Activated CD8-positive, alpha-beta T cell treated with anti-CD3 and anti-CD28 coated beads, Interleukin-2, amount 10 ng/mL, durations not matched to agents 7 days and 5 days (primary cell): ENCODE data around the gene TNNC2. TPM values are rescaled to one million over a fixed set of nuclear protein-coding genes. Genes with fewer than 3 reads are reported as not detected.

Experiments
- ATAC-seq: fragments of 150-1000 bp; cut with Tn5 transposase; one replicate; pipeline ENCODE4 v1.10.0; 2021; ENCODE audit warnings: moderate library complexity
- CTCF ChIA-PET: fragments of 350-600 bp; sonication (Branson Sonifier 250); formaldehyde crosslinking; loops from one replicate; lab custom pipeline; 2021; ENCODE audit warnings: antibody characterized with exemption; lab: Charles Lee
- POLR2A ChIA-PET: fragments of 350-600 bp; sonication (Branson Sonifier 250); formaldehyde crosslinking; loops from one replicate; lab custom pipeline; 2021; ENCODE audit warnings: antibody characterized with exemption; lab: Charles Lee
- DNase-seq: peaks from one replicate; pipeline ENCODE4 v3.0.0-alpha.2; 2020
- H3K27ac Mint-ChIP-seq: one replicate; pipeline ENCODE4 v1.8.0; 2021; ENCODE audit warnings: mild to moderate bottlenecking, mixed read lengths
- H3K27me3 Mint-ChIP-seq: one replicate; pipeline ENCODE4 v1.8.0; 2021; ENCODE audit warnings: low read depth, mixed read lengths
- H3K36me3 Mint-ChIP-seq: one replicate; pipeline ENCODE4 v1.8.0; 2021; ENCODE audit warnings: low read depth, mixed read lengths
- H3K4me1 Mint-ChIP-seq: one replicate; pipeline ENCODE4 v1.8.0; 2021; ENCODE audit warnings: low read depth, mixed read lengths
- H3K4me3 Mint-ChIP-seq: one replicate; pipeline ENCODE4 v1.8.0; 2021; ENCODE audit warnings: mild to moderate bottlenecking, mixed read lengths
- H3K9me3 Mint-ChIP-seq: one replicate; pipeline ENCODE4 v1.8.0; 2022; ENCODE audit warnings: mixed read lengths; ENCODE audit not compliant: insufficient read depth
- total RNA-seq, 2 experiments: library from RNA; stranded (reverse); gene quantifications; one replicate each; pipeline ENCODE4 v1.2.3, GENCODE V29; 2021

Gene TNNC2
- total RNA-seq, 2 experiments from 2014 or later: not detected

GRCh38 chr20:45860560-45861220 lies 33.6 kb upstream of the TNNC2 start:
- POLR2A ChIA-PET: no interaction called here
- H3K4me1 Mint-ChIP-seq: peaks cover 39% of the 10 kb centered on the region
- DNase-seq: no peak
- no peak overlapping the region for H3K27ac Mint-ChIP-seq
- no peak overlapping the region for H3K4me3 Mint-ChIP-seq
- ATAC-seq: no peak
- H3K36me3 Mint-ChIP-seq: peaks cover 4% of the 10 kb centered on the region
- H3K9me3 Mint-ChIP-seq: no peaks in the 10 kb centered on the region
- CTCF ChIA-PET: interaction anchor here (1.6 kb wide), 1 partner anchor 62 kb away, joined by 4 read pairs; no protein-coding TSS in a partner anchor
- no peaks in the 10 kb centered on the region for H3K27me3 Mint-ChIP-seq

DNA sequence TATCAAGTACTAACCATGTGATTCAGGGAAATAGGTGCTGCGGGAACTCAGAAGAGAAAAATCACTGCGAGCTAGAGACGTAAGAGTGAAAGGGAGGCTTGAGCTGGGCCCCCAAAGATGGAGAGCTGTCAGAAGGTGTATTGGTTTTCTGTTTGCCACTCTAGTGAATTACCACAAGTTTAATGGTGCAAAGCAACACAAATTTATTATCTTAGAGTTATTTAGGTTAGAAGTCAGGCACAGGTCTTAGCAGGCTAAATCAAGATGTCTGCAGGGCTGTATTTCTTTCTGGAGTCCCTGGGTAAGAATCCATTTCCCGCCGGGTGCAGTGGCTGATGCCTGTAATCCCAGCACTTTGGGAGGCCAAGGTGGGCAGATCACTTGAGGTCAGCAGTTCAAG lies 32.8 kb upstream of the TNNC2 start:
- peaks cover 45% of the 10 kb centered on the region for H3K4me1 Mint-ChIP-seq
- DNase-seq: no peak
- ChIA-PET CTCF (no interaction called here), POLR2A (no interaction called here)
- no peak overlapping the region for H3K27ac Mint-ChIP-seq
- H3K36me3 Mint-ChIP-seq: peaks cover 7% of the 10 kb centered on the region
- ATAC-seq: no peak
- H3K9me3 Mint-ChIP-seq: no peaks in the 10 kb centered on the region
- H3K4me3 Mint-ChIP-seq: no peak overlapping the region
- H3K27me3 Mint-ChIP-seq: no peaks in the 10 kb centered on the region

DNA sequence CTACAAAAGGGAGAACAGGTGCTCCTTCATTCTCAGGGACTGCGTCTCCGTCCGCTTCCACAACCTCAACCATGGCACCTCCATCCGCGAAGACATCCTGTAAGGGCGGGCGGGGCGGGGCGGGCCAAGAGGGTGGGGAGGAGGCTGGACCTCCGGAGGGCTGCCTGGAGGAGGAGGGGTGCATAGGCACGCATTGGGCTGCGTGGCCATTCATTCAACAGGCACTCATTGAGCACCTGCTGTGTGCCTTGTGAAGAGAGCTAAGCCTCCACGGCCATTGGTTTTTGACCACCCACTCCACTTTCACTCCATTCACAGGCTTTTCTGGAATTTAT lies 30.7 kb upstream of the TNNC2 start:
- Mint-ChIP-seq H3K4me1 (peaks cover 55% of the 10 kb centered on the region), H3K4me3 (peak overlapping the region; percentile 98)
- POLR2A ChIA-PET: interaction anchor here (0.7 to 3.2 kb wide), 9 partner anchors 13 to 76 kb away, joined by 3 to 19 read pairs (median 5); partner anchors contain the start of genes CTSA, NEURL2, PCIF1 and SNX21

GRCh38 chr20:45857114-45857881 lies 30.2 kb upstream of the TNNC2 start, which contains the start of the genes ACOT8 and ZSWIM3:
Gene ACOT8 (minus strand): TSS chr20:45857392. CDS start chr20:45857315, 77 bp downstream.
Gene ZSWIM3 (plus strand): TSS chr20:45857614. CDS start chr20:45857826, 212 bp downstream.
- Mint-ChIP-seq H3K27ac (peak within 1 kb of the TSS; percentile 100), H3K4me3 (peak within 1 kb of the TSS; percentile 98), H3K9me3 (no peaks in the 10 kb centered on the region), H3K4me1 (peaks cover 55% of the 10 kb centered on the region), H3K27me3 (no peaks in the 10 kb centered on the region), H3K36me3 (peaks cover 26% of the 10 kb centered on the region)
- ChIA-PET CTCF (interaction anchor here (0.9 to 1.9 kb wide), 5 partner anchors 32 to 130 kb away, joined by 3 to 4 read pairs (median 4); no protein-coding TSS in a partner anchor), POLR2A (interaction anchor here (0.7 to 3.2 kb wide), 15 partner anchors 9 to 231 kb away, joined by 3 to 19 read pairs (median 4); partner anchors contain the start of genes CTSA, NEURL2, PCIF1 and SNX21)
- peak; percentile 99 for DNase-seq
- peak; percentile 98 for ATAC-seq

More for the DNA sequence above, 30.7 kb upstream of the TNNC2 start:
- ATAC-seq (peak; percentile 39), DNase-seq (peak; percentile 69)
- Mint-ChIP-seq H3K36me3 (peaks cover 24% of the 10 kb centered on the region), H3K27me3 (no peaks in the 10 kb centered on the region), H3K27ac (peak overlapping the region; percentile 100), H3K9me3 (no peaks in the 10 kb centered on the region)
- CTCF ChIA-PET: interaction anchor here (0.7 to 1.9 kb wide), 4 partner anchors 9 to 112 kb away, joined by 3 to 6 read pairs (median 4); no protein-coding TSS in a partner anchor

- Mint-ChIP-seq H3K4me3 (no peak overlapping the region), H3K4me1 (peaks cover 38% of the 10 kb centered on the region), H3K27me3 (no peaks in the 10 kb centered on the region), H3K27ac (no peak overlapping the region), H3K36me3 (peaks cover 47% of the 10 kb centered on the region), H3K9me3 (no peaks in the 10 kb centered on the region)
- CTCF ChIA-PET: interaction anchor here (1.3 kb wide), 1 partner anchor 20 kb away, joined by 4 read pairs; the partner anchor contains the start of gene SNX21
- no peak for ATAC-seq
- DNase-seq: no peak
- POLR2A ChIA-PET: no interaction called here
Measured at GRCh38 chr20:45853484-45853883, 26.4 kb upstream of the TNNC2 start.

DNA sequence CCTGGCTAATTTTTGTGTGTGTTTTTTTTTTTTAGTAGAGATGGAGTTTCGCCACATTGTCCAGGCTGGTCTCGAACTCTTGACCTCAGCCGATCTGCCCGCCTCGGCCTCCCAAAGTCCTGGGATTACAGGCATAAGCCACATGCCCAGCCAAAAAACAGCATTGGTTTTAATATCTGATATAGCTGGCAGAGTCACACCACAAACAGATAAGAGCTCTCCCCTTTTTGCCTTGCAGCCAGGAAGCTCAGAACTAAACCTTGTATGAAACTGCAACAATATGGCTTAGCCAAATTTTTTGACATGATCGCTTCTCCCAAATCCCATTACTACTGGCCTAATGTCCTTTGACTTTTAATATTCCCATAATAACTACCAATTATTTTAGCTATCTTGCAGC lies 25.2 kb upstream of the TNNC2 start:
- POLR2A ChIA-PET: interaction anchor here (1.2 kb wide), 1 partner anchor 82 kb away, joined by 3 read pairs; no protein-coding TSS in a partner anchor
- Mint-ChIP-seq H3K27me3 (no peaks in the 10 kb centered on the region), H3K9me3 (no peaks in the 10 kb centered on the region), H3K27ac (no peak overlapping the region), H3K4me3 (no peak overlapping the region), H3K36me3 (peaks cover 47% of the 10 kb centered on the region), H3K4me1 (peaks cover 27% of the 10 kb centered on the region)
- ATAC-seq: no peak
- no peak for DNase-seq
- CTCF ChIA-PET: interaction anchor here (1.3 to 1.4 kb wide), 2 partner anchors 12 to 53 kb away, joined by 3 to 6 read pairs; no protein-coding TSS in a partner anchor

DNA sequence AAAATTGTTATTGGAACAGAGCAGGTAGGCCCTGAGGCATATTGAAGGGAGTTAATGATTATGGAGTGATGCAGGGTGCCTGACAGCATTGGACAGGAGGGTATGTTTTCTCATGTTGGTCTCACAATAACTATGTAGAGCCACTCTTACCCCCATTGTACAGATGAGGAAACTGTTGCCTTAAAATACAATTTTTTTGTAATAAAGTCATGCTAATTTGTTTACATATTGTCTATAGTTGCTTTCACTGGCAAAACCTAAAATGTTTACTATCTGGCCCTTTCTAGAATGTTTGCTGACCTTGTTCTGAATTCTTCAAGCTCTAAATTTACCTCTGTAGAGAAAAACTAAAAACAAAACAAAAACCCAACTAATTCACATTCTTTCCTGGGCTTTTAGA lies 24.4 kb upstream of the TNNC2 start:
- peaks cover 24% of the 10 kb centered on the region for H3K4me1 Mint-ChIP-seq
- H3K36me3 Mint-ChIP-seq: peaks cover 43% of the 10 kb centered on the region
- ChIA-PET CTCF (interaction anchor here (1.0 to 1.2 kb wide), 2 partner anchors 28 to 118 kb away, joined by 3 read pairs; no protein-coding TSS in a partner anchor), POLR2A (interaction anchor here (0.6 kb wide), 1 partner anchor 14 kb away, joined by 4 read pairs; no protein-coding TSS in a partner anchor)
- no peaks in the 10 kb centered on the region for H3K9me3 Mint-ChIP-seq
- DNase-seq (no peak), ATAC-seq (no peak)
- no peaks in the 10 kb centered on the region for H3K27me3 Mint-ChIP-seq
- H3K4me3 Mint-ChIP-seq: no peak overlapping the region
- no peak overlapping the region for H3K27ac Mint-ChIP-seq

- ATAC-seq: no peak
- H3K27me3 Mint-ChIP-seq: no peaks in the 10 kb centered on the region
- H3K27ac Mint-ChIP-seq: no peak overlapping the region
- no peak overlapping the region for H3K4me3 Mint-ChIP-seq
- H3K36me3 Mint-ChIP-seq: peaks cover 43% of the 10 kb centered on the region
- POLR2A ChIA-PET: no interaction called here
- peaks cover 18% of the 10 kb centered on the region for H3K4me1 Mint-ChIP-seq
- CTCF ChIA-PET: interaction anchor here (1.0 to 1.2 kb wide), 2 partner anchors 27 to 119 kb away, joined by 3 read pairs; no protein-coding TSS in a partner anchor
- no peaks in the 10 kb centered on the region for H3K9me3 Mint-ChIP-seq
- DNase-seq: no peak
Measured at GRCh38 chr20:45850926-45851325, 23.8 kb upstream of the TNNC2 start.

DNA sequence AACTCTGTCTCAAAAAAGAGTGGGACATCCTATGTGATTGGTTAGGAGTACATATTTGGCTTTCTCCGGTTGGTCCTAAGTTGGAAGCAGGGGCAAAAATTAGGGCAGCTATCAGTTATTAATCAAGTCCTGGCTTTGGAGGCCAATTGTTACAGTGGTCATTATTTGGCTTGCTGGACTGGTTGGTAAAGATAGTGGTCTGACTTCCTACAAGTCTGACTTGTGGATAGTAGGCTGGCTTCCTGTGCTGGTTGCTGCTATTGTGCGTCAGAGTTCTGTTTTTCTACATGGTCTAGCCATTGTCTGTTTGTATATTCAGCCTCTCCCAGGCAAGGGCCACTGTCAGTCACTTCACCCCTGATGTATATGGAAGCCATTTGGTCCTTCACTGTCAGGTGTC lies 23.1 kb upstream of the TNNC2 start:
- no peaks in the 10 kb centered on the region for H3K9me3 Mint-ChIP-seq
- H3K4me1 Mint-ChIP-seq: peaks cover 13% of the 10 kb centered on the region
- ChIA-PET POLR2A (interaction anchor here (1.0 kb wide), 1 partner anchor 37 kb away, joined by 3 read pairs; the partner anchor contains the start of gene UBE2C), CTCF (no interaction called here)
- no peak for DNase-seq
- H3K27me3 Mint-ChIP-seq: no peaks in the 10 kb centered on the region
- H3K4me3 Mint-ChIP-seq: no peak overlapping the region
- H3K36me3 Mint-ChIP-seq: peaks cover 46% of the 10 kb centered on the region
- H3K27ac Mint-ChIP-seq: no peak overlapping the region
- no peak for ATAC-seq

DNA sequence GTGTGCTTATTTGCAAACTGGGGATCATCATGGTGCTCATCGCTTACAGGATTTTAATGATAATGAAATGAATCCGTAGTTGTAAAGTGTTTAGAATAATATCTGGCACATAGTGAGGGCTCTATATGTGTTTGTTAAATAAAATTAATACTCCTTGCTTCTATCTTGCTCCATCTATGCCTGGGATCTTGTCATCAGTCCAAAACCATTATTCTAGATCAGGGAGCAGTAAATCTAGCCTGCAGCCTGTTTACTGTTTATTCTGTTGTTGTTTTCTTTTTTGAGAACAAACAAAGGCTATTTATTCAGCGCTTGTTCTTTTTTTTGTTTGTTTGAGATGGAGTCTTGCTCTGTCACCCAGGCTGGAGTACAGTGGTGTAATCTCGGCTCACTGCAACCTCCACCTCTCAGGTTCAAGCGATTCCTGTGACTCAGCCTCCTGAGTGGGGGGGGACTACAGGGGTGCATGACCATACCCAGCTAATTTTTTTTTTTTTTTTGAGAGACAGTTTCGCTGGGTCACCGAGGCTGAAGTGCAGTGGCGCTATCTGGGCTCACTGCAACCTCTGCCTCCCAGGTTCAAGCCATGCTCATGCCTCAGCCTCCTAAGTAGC lies 22.0 kb upstream of the TNNC2 start:
- Mint-ChIP-seq H3K27ac (no peak overlapping the region), H3K4me1 (peaks cover 3% of the 10 kb centered on the region)
- CTCF ChIA-PET: no interaction called here

GRCh38 chr20:45848421-45848820 lies 21.3 kb upstream of the TNNC2 start:
- DNase-seq (no peak), ATAC-seq (no peak)
- Mint-ChIP-seq H3K9me3 (no peaks in the 10 kb centered on the region), H3K27ac (no peak overlapping the region), H3K4me3 (no peak overlapping the region), H3K27me3 (no peaks in the 10 kb centered on the region), H3K4me1 (no peaks in the 10 kb centered on the region), H3K36me3 (peaks cover 45% of the 10 kb centered on the region)
- CTCF ChIA-PET: no interaction called here
- POLR2A ChIA-PET: interaction anchor here (1.0 kb wide), 1 partner anchor 8 kb away, joined by 3 read pairs; no protein-coding TSS in a partner anchor

More for the DNA sequence above, 22.0 kb upstream of the TNNC2 start:
- no peaks in the 10 kb centered on the region for H3K27me3 Mint-ChIP-seq
- POLR2A ChIA-PET: interaction anchor here (0.5 to 1.0 kb wide), 4 partner anchors 8 to 123 kb away, joined by 3 to 4 read pairs (median 3); partner anchors contain the start of genes UBE2C and ZNF335
- DNase-seq: no peak
- H3K4me3 Mint-ChIP-seq: no peak overlapping the region
- H3K9me3 Mint-ChIP-seq: no peaks in the 10 kb centered on the region
- peaks cover 43% of the 10 kb centered on the region for H3K36me3 Mint-ChIP-seq
- ATAC-seq: no peak
